ENCODE measurements around the gene PYROXD2.

The PYROXD2 gene

DNA sequence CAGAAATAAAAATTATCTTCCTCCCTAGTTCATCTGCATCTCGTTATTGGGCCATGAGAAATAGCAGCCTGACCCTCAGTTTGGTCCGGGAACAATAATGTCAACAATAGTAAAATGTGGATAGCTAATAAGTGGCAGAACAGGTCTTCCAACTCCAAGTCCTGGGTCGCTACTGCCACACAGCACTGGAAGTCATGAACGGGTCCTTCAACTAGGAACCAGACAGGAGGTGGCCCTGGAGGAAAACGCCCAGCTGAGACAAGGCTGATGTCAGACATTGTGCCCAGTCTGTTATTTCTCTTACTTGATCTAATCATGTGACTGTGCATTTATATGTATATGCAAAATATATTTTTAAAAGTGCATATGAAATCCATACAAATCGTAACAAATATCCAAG lies 51.8 kb downstream of the PYROXD2 start:
- DNase-seq (ENCODE audit: low read depth), result no peak
- no peak overlapping the region for H3K4me3 ChIP-seq (ENCODE audit: control insufficient read depth, low read depth, low read length)
- TF ChIP-seq, protein P1, sequence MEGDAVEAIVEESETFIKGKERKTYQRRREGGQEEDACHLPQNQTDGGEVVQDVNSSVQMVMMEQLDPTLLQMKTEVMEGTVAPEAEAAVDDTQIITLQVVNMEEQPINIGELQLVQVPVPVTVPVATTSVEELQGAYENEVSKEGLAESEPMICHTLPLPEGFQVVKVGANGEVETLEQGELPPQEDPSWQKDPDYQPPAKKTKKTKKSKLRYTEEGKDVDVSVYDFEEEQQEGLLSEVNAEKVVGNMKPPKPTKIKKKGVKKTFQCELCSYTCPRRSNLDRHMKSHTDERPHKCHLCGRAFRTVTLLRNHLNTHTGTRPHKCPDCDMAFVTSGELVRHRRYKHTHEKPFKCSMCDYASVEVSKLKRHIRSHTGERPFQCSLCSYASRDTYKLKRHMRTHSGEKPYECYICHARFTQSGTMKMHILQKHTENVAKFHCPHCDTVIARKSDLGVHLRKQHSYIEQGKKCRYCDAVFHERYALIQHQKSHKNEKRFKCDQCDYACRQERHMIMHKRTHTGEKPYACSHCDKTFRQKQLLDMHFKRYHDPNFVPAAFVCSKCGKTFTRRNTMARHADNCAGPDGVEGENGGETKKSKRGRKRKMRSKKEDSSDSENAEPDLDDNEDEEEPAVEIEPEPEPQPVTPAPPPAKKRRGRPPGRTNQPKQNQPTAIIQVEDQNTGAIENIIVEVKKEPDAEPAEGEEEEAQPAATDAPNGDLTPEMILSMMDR (IDR thresholded peaks at IDR 0.05; ENCODE audit: control insufficient read depth, insufficient read depth, low read depth, low read length, missing control alignments), result no peak

DNA sequence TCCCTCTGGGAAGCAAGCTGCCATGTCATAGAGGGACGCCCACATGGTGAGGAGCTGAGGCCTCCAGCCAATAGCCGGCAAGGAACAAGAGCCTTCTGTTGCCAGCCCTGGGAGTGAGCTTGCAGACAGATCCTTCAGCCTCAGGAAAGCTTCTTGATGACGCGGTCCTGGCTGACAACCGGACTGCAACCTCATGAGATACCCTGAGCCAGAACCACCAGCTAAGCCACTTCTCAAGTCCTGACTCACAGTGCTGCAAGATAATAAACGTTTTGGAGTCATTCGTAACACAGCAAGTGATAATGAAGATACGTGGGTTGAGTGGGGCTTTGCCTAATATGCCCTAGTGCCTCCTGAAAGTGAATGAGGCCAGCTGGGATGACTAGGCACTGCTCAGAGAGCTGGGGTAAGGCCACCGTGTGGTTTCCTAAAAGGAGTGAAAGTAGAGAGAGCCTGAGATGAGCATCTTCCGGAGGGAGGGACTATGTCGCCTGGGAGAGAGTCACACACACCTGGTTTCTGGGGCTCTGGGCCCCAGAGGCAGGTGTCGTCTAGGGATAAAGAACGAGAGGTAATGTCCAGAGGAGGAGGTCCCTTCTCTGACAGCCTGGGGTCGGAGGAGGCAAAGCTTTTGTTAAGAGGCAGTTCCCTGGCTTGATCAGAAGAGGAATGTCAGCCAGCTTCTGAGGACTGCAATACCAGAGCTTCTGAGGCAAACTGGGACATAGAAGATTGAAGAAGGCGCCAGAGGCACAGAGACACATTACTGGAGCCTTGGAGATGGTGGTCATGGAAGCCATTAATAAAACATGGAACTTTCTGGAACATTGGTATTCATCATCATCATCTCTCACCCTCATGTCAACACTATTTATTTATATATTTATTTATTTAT lies 53.6 kb downstream of the PYROXD2 start:
- TF ChIP-seq, protein P1 (IDR thresholded peaks at IDR 0.05; ENCODE audit: control insufficient read depth, insufficient read depth, low read depth, low read length, missing control alignments), result peak; percentile 11
- DNase-seq (ENCODE audit: low read depth), result peak; percentile 100
- H3K4me3 ChIP-seq (ENCODE audit: control insufficient read depth, low read depth, low read length), result peak overlapping the region; percentile 1

DNA sequence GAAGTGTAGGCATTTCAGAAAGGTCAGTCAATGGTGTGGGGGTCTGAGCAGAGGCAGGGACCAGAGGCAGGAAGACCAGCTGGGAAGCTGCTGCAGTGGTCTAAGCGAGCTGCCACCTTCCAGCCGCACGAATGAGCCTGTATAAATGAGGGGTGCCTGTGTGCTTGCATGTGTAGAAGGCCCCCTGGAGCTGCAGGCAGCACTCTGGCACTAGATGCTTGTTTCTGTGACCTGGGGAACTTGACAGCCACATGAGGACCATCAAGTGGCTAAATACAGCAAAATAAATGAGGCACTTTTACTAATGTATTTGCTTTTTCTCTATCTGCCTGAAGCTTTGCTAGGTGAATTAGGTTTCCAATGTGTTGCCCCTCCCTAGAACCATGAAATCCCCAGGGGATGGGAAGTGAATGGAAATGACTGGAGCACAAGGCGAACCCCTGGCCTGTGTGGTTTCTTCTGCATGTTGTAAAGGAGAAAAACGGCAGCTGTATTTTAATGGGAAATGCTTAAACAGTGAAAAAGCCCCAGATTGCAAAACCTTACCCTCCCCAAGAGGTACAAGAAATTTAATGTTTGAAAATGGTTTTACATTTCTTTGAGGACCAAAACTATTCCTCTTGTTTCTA lies 57.7 kb downstream of the PYROXD2 start:
- peak; percentile 94 for DNase-seq (ENCODE audit: low read depth)
- TF ChIP-seq, protein P1 (IDR thresholded peaks at IDR 0.05; ENCODE audit: control insufficient read depth, insufficient read depth, low read depth, low read length, missing control alignments), result no peak
- no peak overlapping the region for H3K4me3 ChIP-seq (ENCODE audit: control insufficient read depth, low read depth, low read length)

DNA sequence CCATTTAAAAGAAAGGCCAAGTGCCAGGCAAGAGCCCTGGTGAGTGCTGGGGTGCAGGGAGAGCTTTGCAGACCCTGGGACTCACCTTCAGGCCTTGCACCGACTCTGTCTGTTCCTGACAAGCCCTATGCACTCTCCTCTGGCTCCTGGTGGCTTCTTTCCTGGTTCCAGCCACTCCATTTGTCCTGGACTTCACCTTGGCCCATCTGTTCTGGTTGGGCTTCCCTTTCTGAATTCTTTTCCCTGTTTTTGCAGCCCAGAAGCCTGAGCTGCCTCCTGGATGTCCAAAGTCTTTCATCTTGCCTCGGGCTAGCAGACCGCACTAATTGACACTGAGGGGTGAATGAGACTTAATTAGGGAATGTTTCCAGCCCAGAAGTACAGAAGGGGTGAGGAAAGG lies 60.5 kb downstream of the PYROXD2 start:
- TF ChIP-seq, protein P1 (IDR thresholded peaks at IDR 0.05; ENCODE audit: control insufficient read depth, insufficient read depth, low read depth, low read length, missing control alignments), result no peak

DNA sequence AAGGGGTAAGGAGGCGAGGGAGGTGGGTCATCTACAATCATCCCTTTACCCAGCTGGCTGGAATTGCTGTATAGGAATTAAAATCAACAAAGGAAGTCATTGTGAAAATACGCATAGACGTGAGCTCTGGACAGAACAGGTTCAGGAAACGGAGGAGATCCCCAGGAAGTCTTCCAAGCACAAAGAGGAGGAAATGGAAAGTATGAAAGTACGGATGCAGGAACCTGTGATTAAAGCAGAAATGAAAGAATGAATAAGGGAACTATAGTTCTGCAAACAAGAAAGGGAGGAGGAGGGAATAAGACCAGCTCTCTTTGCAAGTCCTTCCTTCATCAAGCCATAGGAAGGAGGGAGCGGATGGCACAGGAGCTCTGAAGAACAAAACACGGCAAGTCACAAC lies 61.8 kb downstream of the PYROXD2 start:
- no peak overlapping the region for H3K4me3 ChIP-seq (ENCODE audit: control insufficient read depth, low read depth, low read length)
- TF ChIP-seq, protein P1 (IDR thresholded peaks at IDR 0.05; ENCODE audit: control insufficient read depth, insufficient read depth, low read depth, low read length, missing control alignments), result no peak
- DNase-seq (ENCODE audit: low read depth), result no peak

More for the DNA sequence above, 60.5 kb downstream of the PYROXD2 start:
- H3K4me3 ChIP-seq (ENCODE audit: control insufficient read depth, low read depth, low read length), result no peak overlapping the region
- no peak for DNase-seq (ENCODE audit: low read depth)

DNA sequence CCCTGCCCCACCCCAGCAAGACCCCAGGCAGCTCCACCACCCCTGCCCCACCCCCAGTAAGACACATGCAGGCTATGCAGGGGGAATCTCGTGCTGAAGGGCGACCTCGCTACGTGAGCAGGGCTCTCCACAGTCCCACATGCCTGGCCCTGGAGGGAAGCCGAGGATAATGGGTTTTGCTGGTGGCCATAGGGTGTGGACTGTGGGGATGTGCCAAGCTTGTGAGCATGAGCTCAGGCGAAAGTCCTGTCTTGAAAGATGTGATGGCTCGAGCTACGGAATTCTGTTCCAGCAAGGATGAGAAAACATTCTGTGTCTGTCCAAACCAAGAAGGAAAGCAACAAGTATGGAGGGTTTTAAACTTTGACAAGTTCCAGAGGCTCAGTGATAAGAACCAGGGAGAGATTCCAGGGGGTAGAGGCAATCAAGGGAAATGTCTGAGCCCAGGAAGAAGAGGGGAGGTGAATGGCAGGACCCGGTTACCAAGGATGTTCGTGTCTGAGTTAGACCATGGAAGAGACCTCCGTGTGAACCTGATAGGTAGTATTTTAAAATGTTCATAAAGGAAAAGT lies 63.1 kb downstream of the PYROXD2 start:
- DNase-seq (ENCODE audit: low read depth), result no peak
- no peak overlapping the region for H3K4me3 ChIP-seq (ENCODE audit: control insufficient read depth, low read depth, low read length)
- TF ChIP-seq, protein P1 (IDR thresholded peaks at IDR 0.05; ENCODE audit: control insufficient read depth, insufficient read depth, low read depth, low read length, missing control alignments), result no peak
